ENCODE measurements around the gene CEP112.
"Not testable (repeated sequence)": the region's sequence is repeated elsewhere in the genome, so short reads cannot be mapped to it uniquely, and the experiment has no call there.

CEP112 gene

DNA sequence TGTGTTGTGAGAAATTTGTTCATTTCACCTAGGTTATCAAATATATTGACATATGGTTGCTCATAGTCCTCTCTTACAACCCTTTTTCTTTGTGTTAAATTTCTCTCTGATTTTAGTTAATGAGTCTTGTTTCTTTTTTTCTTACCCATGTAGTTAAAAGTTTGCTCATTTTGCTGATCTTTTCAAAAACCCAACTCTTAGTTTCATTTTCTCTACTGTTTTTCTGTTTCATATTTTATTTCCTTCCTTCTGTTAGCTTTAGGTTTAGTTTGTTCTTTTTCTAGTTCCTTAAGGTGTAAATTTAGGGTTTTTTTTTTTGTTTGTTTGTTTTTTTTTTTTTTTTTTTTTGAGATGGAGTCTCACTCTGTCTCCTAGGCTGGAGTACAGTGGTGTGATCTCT, 42.4 kb downstream of the CEP112 start:
- no peak for DNase-seq

DNA sequence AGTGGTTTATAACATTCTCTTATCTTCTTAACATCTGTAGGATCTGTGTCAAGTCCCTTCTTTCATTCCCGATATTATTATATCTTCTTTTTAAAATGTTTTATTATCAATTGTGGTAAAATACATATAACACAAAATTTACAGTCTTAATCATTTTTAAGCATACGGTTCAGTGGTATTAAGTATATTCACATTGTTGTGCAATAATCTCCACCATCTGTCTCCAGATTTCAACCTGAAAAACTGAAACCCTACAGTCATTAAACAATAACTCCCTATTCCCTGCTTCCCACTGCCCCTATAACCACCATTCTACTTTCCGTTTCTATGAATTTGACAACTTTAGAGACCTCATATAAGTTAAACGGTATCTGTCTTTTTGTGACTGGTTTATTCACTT, 45.5 kb downstream of the CEP112 start:
- DNase-seq = no peak

DNA sequence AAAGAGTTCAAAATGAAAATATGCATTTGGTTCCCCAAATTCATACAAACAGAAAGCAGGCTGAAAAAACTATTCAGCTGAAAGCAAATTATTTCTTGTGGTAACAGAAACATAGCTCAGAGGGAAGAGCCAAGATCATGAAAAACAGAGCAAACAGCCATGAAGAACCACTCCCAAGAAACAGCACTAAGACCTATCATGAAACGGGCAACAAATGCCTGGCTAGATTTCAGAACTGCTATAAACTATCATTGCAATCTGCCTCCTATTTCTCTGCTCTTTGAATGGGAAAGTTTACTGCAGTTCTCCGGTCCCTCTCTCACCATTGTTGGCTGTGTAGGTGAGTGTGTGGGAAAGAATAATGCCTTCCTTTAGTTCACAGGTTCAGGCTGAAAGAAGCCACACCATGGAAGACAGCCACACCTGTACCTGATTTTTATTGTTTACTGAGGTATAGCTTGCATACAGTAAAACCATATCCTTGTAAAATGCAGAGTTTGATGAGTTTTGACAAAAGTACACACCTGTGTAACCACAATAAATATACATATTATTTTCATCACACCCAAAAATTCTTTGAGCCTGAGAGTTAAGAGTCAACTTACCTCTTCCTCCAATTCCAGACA, 48.2 kb downstream of the CEP112 start:
- no peak for DNase-seq

DNA sequence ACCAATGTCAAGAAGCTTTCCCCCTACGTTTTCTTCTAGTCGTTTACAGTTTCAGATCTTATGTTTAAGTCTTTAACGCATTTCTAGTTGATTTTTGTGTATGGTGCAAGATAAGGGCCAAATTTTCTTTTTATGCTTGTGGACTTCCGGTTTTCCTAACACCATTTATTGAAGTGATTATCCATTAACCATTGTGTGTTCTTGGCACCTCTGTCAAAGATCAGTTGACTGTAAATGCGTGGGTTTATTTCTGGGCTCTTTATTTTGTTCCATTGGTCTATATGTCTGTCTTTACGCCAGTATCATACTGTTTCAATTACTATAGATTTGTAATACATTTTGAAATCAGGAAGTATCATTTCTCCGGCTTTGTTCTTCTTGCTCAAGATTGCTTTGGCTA, 49.5 kb downstream of the CEP112 start:
- DNase-seq = no peak

DNA sequence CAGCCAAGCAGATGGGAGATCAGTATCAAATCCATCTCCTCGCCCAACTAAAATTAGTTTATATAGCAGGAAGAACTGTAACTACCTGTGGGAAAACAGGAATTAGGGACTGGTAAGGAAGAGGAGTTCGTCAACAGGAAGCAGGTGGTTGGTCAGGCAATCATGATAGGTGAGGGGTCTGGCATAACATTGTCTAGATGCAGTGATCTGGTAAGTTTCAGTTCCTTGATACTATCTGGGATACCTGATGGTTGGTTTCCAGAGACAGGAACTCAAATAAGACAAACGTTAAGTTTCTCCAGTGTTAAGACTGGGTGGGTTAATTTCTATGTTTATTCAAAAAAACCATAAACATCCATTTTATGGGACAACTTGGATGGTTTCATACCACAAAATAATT, 53.8 kb downstream of the CEP112 start:
- no peak for DNase-seq

DNA sequence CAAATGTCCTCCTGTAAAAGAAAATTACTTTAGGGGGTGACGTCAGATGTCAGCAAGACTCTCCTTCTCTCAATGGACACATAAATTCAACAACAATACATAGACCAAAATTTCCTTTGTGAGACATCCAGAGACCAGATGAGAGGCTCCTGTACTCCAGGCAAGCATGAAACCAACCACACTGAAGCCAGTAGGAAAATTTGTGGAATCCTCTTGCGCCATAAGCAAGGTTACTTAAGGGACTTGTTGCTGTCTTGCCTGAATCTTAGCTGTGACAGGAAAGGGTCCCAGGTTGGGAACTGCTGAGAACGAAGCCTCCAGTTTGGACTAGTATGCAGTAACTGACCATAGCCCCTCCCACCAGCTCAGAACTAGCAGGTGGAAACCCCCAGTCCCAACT, 56.0 kb downstream of the CEP112 start:
- no peak for DNase-seq

DNA sequence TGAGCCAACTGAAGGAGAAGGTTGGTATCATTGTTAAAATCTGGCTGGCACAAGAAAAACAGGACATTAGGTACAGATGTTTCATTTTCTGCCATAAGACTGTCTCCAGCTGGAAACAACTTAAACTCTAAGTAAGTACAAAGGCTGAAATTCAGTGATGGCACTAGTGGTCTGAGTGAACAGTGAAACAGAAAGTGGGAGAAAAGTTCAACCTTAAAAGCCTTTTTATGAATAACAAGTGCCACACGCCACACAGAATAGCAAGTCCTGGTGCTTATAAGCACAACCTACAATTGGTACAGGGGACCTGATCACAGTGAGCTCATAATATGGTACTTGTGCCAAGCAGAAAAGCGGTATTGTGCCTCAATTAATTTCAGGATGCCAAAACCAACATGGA, 56.7 kb downstream of the CEP112 start:
- DNase-seq = no peak

DNA sequence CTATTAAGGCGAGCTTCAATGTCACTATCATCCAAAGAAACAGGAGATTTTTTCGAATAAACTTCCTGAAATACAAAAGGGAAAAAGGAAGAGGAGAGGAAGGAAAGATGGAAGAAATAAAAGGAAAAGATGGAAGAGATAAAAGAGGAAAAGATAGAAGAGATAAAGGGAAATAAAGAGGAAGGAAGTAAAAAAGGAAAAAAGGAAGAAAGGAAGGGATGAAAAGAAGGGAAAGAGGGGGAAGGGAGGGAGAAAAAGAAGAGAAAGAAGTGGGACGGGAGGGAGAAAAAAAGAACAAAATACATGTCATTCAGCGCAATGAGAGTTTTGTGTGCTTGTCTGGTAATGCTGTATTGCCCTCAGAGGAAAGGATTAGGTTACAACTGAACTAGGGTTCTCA, 62.2 kb downstream of the CEP112 start:
- DNase-seq = no peak

DNA sequence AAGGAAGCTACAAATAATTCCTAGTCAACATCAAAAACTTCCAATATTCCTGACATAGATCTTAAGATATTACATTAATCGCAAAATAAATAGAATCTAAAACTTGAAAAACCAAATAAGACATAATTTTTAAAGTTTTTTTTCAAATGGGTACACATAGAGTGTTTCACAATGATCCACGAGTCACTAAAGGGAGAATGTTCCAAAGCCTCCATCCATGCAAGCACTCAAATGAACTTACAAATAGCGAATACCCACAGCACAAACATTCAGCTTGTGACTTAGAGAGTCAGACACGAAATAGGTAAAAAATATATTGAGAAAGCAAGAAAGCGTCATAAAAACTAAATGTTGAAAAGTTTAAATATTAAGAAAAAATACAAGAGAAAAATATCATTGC, 65.7 kb downstream of the CEP112 start:
- DNase-seq = no peak

DNA sequence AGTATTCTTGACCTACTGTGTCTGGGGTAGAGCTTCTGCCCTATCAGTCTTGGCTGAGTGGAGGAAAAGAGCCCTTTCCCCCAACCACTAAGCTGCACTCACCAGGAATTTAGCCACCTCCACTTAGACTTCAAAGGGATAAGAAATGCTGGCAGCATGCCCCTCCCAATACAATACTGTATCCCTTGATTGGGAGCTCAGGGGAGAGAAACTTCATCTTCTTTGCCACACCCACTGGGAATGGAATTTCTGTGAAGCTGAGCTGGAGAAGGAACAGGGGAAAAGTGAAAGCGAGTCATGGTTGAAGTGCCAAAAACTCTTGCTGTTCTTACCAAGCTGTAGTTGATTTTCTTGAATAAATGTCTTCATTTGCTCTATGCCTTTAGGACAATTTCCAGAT, 68.8 kb downstream of the CEP112 start:
- DNase-seq = no peak

DNA sequence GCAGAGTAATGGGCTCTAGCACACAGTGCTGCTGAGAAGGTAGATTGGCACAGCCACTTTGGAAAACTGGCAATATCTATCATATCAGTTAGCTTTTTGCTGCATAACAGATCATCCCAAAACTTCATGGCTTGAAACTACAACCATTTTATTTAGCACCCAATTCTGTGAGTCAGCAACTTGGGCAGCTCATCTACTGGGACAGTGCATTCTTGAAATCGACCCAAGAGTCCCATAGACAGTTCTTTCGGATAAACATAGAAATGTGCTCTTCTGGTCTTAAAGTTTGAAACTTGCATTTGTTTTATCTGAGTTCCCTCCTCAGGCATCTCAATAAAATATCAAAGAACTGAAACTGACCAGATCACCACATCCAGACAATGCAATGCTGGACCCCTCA, 76.7 kb downstream of the CEP112 start:
- DNase-seq = no peak

DNA sequence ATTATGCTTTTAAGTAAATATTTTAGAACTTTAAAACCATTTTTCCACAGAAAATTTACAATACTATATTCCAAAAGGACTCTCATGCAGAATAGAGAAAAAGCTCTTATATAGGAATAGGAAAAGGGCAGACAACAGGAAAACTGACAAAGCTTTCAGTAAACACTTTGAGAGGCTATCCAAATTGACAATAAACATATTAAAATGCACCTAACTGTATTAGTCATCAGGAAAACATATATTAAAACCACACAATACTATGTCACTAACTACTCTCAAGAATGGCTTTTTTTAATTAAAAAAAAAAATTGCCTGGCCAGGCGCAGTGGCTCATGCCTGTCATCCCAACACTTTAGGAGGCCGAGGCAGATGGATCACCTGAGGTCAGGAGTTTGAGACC, 77.3 kb downstream of the CEP112 start:
- no peak for DNase-seq

DNA sequence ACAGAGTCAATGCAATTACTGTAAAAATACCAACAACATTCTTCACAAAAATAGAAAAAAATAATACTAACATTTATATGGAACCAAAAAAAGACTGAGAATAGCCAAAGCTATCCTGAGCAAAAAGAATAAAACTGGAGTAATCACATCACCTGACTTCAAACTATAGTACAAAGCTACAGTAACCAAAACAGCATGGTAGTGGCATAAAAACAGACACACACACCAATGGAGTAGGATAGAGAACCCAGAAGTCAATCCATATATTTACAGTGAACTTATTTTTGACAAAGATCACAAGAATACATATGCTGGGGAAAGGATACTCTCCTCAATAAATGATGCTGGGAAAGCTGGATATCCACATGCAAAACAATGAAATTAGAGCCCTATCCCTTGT, 84.2 kb downstream of the CEP112 start:
- DNase-seq = no peak

DNA sequence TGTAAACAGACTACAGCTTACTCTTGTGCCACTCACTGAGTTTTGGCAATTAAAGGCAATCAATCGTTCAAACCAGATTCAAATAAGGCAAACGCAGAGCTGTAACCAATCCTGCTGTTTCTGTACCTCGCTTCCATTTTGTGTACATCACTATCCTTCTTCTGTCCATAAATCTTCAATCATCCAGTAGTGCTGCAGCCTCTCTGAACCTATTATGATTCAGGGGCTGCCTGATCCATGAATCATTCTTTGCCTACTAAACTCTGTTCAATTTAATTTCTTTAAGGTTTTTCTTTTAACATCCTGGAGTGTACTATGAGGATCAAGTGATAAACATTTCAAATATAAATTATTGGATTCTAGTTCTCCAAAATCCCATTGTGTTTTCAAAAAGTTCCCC, 93.9 kb downstream of the CEP112 start:
- no peak for DNase-seq

DNA sequence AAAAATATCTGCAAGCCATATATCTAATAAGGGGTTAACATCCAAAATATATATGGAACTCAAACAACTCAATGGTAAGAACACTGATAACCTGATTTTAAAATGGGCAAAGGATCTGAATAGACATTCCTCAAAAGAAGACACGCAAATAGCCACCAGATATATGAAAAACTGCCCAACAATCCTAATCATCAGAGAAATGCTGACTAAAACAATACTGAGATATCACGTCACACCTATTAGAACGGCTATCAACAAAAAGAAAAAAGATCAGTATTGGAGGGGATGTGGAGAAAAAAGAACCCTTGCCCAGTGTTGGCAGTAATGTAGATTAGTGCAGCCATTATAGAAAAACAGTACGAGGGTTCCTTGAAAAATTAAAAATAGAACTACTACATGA, 97.2 kb downstream of the CEP112 start:
- no peak for DNase-seq

DNA sequence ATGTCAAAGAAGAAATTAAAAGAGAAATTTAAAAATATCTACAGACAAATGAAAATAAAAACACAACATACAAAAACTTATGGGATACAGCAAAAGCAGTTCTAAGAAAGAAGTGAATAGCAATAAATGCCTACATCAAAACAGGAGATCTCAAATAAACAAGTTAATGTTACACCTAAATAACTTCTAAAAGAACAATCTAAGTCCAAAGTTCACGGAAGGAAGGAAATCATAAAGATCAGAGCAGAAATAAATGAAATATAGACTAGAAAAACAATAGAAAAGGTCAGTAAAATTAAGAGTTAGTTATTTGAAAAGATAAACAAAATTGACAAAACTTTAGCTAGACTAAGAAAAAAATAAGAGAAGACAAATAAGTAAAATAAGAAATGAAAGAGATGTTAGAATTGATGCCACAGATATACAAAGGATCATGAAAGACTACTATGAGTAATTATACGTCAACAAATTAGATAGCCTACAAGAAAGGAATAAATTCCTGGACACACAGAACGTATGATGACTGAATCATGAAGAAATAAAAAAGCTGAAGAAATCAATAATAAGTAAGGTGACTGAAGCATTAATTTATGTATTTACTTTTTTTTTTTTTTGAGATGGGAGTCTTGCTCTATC, 100.4 kb downstream of the CEP112 start:
- DNase-seq = no peak

DNA sequence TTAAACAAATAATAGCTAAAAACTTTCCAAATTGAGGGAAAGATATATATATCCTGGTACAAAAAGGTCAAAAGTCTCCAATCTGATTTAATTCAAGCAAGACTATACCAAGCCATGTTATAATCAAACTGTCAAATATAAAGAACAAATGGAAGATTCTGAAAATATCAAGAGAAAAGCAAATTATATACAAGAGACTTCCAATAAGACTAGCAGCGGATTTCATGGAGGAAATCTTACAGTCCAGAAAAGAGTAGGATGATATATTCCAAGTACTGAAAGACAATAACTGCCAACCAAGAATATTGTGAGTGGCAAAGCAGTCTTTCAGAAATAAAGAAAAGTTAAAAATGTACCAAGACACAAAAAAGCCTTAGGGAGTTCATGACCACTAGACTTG, 102.2 kb downstream of the CEP112 start:
- DNase-seq = no peak

DNA sequence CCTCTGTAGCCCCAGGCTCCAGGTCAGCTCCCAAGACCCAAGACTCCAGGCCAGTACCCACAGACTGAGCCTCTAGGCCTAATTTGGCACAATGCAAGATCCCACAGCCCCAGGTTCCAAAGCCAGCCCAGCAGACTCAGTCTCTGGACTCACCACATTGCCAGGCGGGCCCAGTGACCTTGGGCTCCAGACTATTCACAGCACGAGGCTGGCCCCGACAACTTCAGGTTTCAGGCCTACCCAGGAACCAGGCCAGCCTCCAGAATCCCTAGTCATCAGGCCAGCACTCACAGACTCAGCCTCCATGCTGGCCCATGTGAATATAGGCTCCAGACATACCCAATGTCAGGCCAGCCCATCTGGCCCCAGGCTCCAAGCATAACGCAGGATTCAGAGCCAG, 103.8 kb downstream of the CEP112 start:
- DNase-seq = no peak

DNA sequence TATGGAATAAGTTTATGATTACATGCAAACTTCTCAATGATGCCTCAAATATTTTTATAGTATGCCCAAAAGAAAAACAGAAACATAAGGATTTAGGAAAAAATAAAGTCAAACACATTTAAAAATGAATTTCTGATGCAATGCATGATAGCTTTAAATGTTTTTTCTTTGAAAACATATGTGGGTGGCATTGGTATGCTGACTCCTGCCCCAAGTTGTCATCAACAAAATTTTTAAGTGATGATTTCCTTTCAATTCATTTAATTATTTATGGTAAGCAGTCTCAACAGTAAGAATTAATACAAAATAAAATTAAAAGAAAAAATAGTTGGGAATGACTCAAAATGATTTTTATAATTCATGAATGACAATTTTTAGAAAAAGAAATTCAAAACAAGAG, 104.9 kb downstream of the CEP112 start:
- no peak for DNase-seq

DNA sequence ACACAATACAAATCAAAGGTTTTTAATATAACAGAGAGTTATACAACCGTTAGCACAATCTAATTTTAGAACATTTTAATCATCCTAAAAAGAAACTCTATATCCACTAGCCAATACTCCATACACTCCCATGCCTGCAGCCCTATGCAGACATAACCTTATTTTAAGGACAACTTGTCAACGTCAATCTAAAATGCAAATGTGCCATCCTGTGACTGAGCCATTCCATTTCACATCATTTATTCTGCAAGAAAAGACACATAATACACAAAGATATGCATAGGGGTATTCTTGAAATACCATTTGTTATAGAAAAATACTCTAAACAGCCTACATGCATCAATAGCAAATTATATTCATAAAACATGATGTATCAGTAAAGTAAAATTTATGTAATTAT, 106.7 kb downstream of the CEP112 start:
- no peak for DNase-seq

DNA sequence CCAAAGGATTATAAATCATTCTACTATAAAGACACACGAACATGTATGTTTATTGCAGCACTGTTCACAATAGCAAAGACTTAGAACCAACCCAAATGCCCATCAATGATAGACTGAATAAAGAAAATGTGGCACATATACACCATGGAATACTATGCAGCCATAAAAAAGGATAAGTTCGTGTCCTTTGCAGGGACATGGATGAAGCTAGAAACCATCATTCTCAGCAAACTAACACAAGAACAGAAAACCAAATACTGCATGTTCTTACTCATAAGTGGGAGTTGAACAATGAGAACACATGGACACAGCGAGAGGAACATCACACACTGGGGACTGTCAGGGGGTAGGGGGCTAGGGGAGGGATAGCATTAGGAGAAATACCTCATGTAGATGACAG, 111.3 kb downstream of the CEP112 start:
- DNase-seq = not testable (repeated sequence)

DNA sequence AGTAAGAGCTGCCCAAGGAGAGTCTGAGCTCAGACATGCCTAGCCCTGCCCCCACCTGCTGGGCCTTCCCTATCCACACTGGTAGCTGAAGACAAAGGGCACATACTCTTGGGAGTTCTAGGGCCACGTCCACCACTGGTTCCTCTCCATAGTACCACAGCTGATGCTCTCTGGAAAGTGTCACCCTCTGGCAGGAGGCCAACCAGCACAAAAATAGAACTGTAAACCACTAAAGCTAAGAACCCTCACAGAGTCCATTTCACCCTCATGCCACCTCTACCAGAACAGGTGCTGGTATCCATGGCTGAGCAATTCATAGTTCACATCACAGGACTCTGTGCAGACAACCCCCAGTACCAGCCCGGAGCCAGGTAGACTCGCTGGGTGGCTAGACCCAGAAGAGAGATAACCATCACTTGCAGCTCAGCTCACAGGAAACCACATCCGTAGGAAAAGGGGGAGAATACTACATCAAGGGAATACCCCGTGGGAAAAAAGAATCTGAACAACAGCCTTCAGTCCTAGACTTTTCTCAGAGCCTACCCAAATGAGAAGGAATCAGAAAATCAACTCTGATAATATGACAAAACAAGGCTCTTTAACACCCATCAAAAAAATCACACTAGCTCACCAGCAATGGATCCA, 115.3 kb downstream of the CEP112 start:
- DNase-seq = no peak

DNA sequence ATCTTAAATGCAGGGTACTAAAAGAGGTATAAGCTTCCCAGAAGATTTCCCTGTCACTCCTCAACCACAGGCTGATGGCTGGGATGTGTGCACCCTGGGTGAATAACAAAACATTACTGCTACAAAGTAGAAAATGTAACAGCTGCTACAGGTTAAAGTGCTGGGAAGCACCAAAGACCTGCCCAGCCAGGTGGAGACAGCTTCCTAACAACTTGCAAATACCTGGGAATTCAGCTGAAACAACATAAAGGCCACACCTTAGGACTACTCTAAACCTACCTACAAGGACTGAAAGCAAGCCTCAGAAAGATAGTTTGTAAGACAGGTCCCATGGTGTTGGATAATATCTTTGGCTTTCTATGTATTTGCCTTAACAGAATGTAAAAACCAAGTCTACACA, 118.5 kb downstream of the CEP112 start:
- DNase-seq = no peak

DNA sequence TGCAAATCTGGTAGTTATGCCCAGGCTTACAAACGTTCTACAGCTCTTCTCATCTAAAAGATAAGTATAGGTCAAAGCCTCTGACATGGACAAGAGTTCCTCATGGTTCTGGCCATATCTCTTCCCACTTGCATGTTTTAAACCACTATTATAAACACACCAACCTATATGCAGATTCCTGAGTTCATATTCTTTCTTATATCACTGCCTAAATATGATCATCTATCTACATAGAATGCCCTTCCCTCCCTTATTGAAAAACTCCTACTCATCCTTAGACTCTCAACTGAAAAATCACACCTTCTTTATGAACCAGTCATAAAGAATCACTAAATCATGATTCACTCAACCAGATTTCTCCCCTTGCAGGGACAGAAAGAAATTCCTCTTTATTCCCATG, 128.2 kb downstream of the CEP112 start:
- DNase-seq = no peak

DNA sequence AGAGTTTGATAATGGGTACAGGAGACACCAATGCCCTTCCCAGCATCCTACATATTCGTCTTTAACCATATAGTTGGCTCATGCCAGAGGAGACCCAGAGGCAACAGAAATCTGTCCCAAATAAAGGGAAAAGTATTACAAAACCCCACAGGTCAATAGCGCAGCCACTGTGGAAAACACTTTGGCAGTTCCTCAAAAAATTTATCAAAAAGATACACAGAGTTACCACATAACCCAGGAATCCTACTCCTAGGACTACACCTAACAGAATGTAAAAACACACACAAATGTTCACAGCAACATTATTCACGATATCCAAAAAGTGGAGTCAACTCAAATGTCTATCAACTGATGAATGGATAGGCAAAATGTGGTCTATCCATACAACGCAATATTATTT, 135.8 kb downstream of the CEP112 start:
- DNase-seq = no peak

All from NCI-H748 treated with DMSO at 0.1 percent for 48 hours (cell line).